ENCODE results near the gene BTBD19. TPM values are rescaled to one million over a fixed set of nuclear protein-coding genes. Genes with fewer than 3 reads are reported as not detected.
A peak's percentile ranks its signal among the peaks of the same experiment; 100 is the strongest.
"Not testable (repeated sequence)": the region's sequence is repeated elsewhere in the genome, so short reads cannot be mapped to it uniquely, and the experiment has no call there.

Gene BTBD19
- total RNA-seq, 1 donor from 2014 or later: 30.6 TPM

GRCh38 chr1:44812822-44813543, 4.7 kb downstream of the BTBD19 start:
- no peak for TF ChIP-seq EZH2 (IDR thresholded peaks at IDR 0.05; ENCODE audit: insufficient read depth, low read length)
- TF ChIP-seq CTCF (IDR thresholded peaks at IDR 0.05; ENCODE audit: insufficient read depth, low read depth, low read length): no peak
- peaks cover 14% of the 10 kb centered on the region for H3K36me3 ChIP-seq (ENCODE audit: insufficient read depth, low read length)
- H3K79me2 ChIP-seq (ENCODE audit: insufficient read depth, low read length): peaks cover 39% of the 10 kb centered on the region
- Mint-ChIP-seq H3K27me3 (ENCODE audit: low read depth, unreplicated experiment) (no peaks in the 10 kb centered on the region), H3K4me1 (ENCODE audit: low read depth, unreplicated experiment) (peaks cover 59% of the 10 kb centered on the region), H3K36me3 (ENCODE audit: low read depth, unreplicated experiment) (peaks cover 16% of the 10 kb centered on the region), H3K9me3 (ENCODE audit: unreplicated experiment) (peaks cover 3% of the 10 kb centered on the region), H3K4me3 (ENCODE audit: unreplicated experiment) (no peak overlapping the region), H3K27ac (ENCODE audit: unreplicated experiment) (peak overlapping the region; percentile 53)
- no peaks in the 10 kb centered on the region for H3K9me3 ChIP-seq (ENCODE audit: insufficient read depth, low read depth, low read length)
- H3K4me3 ChIP-seq (ENCODE audit: insufficient read depth, low read depth, low read length): peak overlapping the region; percentile 26
- no peaks in the 10 kb centered on the region for H3K27me3 ChIP-seq (ENCODE audit: insufficient read depth, low read length)
- peaks cover 7% of the 10 kb centered on the region for H4K20me1 ChIP-seq (ENCODE audit: insufficient read depth, low read length)
- peak overlapping the region; percentile 61 for H3K27ac ChIP-seq (ENCODE audit: low read depth, low read length)
- peak overlapping the region; percentile 86 for H3K4me2 ChIP-seq (ENCODE audit: low read length)
- FAIRE-seq: no peak
- H2AFZ ChIP-seq (ENCODE audit: low read depth, low read length): no peak overlapping the region
- no peak for DNase-seq (ENCODE audit: low read depth)
- H3K9ac ChIP-seq (ENCODE audit: low read length): peak overlapping the region; percentile 56
- peaks cover 62% of the 10 kb centered on the region for H3K4me1 ChIP-seq (ENCODE audit: insufficient read depth, low read length)

GRCh38 chr1:44815926-44816325, 7.6 kb downstream of the BTBD19 start:
- H3K4me3 Mint-ChIP-seq (ENCODE audit: unreplicated experiment); H3K9me3 Mint-ChIP-seq (ENCODE audit: unreplicated experiment); H3K9ac ChIP-seq (ENCODE audit: low read length); H3K27ac ChIP-seq (ENCODE audit: low read depth, low read length); H3K4me3 ChIP-seq (ENCODE audit: insufficient read depth, low read depth, low read length); H3K9me3 ChIP-seq (ENCODE audit: insufficient read depth, low read depth, low read length); H3K27me3 ChIP-seq (ENCODE audit: insufficient read depth, low read length); H3K27me3 Mint-ChIP-seq (ENCODE audit: low read depth, unreplicated experiment); H4K20me1 ChIP-seq (ENCODE audit: insufficient read depth, low read length); FAIRE-seq; H2AFZ ChIP-seq (ENCODE audit: low read depth, low read length); DNase-seq (ENCODE audit: low read depth); H3K4me2 ChIP-seq (ENCODE audit: low read length): not testable (repeated sequence)
- peaks cover 16% of the 10 kb centered on the region for H3K36me3 Mint-ChIP-seq (ENCODE audit: low read depth, unreplicated experiment)
- peaks cover 14% of the 10 kb centered on the region for H3K36me3 ChIP-seq (ENCODE audit: insufficient read depth, low read length)
- H3K4me1 ChIP-seq (ENCODE audit: insufficient read depth, low read length): peaks cover 43% of the 10 kb centered on the region
- peaks cover 37% of the 10 kb centered on the region for H3K4me1 Mint-ChIP-seq (ENCODE audit: low read depth, unreplicated experiment)
- H3K79me2 ChIP-seq (ENCODE audit: insufficient read depth, low read length): peaks cover 16% of the 10 kb centered on the region
- H3K27ac Mint-ChIP-seq (ENCODE audit: unreplicated experiment): peak overlapping the region; percentile 41

- TF ChIP-seq EZH2 (IDR thresholded peaks at IDR 0.05; ENCODE audit: insufficient read depth, low read length) (no peak), CTCF (IDR thresholded peaks at IDR 0.05; ENCODE audit: insufficient read depth, low read depth, low read length) (no peak)
- Mint-ChIP-seq H3K27ac (ENCODE audit: unreplicated experiment) (no peak overlapping the region), H3K4me3 (ENCODE audit: unreplicated experiment) (no peak overlapping the region)
These were observed 9.0 kb downstream of the BTBD19 start for GRCh38 chr1:44817307-44817706.

More at GRCh38 chr1:44817307-44817706, 9.0 kb downstream of the BTBD19 start:
- DNase-seq (ENCODE audit: low read depth) (no peak), FAIRE-seq (no peak)
- Histone ChIP-seq H3K4me3 (ENCODE audit: insufficient read depth, low read depth, low read length) (no peak overlapping the region), H4K20me1 (ENCODE audit: insufficient read depth, low read length) (no peaks in the 10 kb centered on the region), H3K36me3 (ENCODE audit: insufficient read depth, low read length) (peaks cover 14% of the 10 kb centered on the region), H3K9me3 (ENCODE audit: insufficient read depth, low read depth, low read length) (no peaks in the 10 kb centered on the region), H2AFZ (ENCODE audit: low read depth, low read length) (no peak overlapping the region), H3K4me1 (ENCODE audit: insufficient read depth, low read length) (peaks cover 29% of the 10 kb centered on the region), H3K79me2 (ENCODE audit: insufficient read depth, low read length) (peaks cover 11% of the 10 kb centered on the region), H3K4me2 (ENCODE audit: low read length) (no peak overlapping the region), H3K27me3 (ENCODE audit: insufficient read depth, low read length) (no peaks in the 10 kb centered on the region), H3K27ac (ENCODE audit: low read depth, low read length) (no peak overlapping the region), H3K9ac (ENCODE audit: low read length) (no peak overlapping the region)
- Mint-ChIP-seq H3K27me3 (ENCODE audit: low read depth, unreplicated experiment) (peaks cover 2% of the 10 kb centered on the region), H3K4me1 (ENCODE audit: low read depth, unreplicated experiment) (peaks cover 24% of the 10 kb centered on the region), H3K36me3 (ENCODE audit: low read depth, unreplicated experiment) (peaks cover 14% of the 10 kb centered on the region), H3K9me3 (ENCODE audit: unreplicated experiment) (peaks cover 3% of the 10 kb centered on the region)
